SW480 (cell line): ENCODE results near the gene PCDH7.
A peak's percentile ranks its signal among the peaks of the same experiment; 100 is the strongest.

Experiments
- DNase-seq: peaks from one replicate; pipeline ENCODE4 v3.0.0-alpha.2; 2016; ENCODE audit warnings: low spot score

The PCDH7 gene

DNA sequence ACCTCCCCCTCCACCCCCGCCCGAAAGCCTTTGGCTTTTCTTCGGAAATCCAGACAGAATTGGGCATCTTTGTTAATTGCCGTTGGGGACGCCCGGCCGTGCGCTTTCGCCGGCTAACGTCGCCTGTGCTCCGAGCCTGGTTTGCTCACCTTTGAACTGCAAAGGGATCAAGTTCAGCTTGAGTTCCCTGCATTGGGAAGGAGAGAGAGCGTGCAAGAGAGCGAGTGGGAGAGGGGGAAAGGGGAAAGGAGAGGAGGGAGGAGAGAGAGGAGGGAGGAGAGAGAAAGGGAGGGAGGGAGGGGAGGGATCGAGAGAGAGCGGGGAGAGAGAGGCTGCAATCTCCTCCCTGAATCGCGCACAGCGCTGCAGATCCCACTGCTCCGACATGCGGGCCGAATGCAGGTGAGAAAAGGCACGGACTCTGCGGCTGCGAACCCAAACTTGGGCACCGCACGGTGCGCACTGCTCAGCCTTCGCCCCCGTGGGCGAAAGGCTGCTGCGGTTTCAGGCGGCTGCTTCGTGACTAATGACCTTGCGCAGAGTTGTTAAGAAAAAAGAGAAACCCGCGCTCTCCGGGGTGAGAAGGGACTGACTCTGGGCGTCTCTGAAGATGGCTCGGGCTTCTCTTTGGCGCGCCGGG, at the start of gene PCDH7:
PCDH7 (plus strand) TSS at position 349 of the 640 bp plus-strand sequence. CDS start 1,054 bp downstream, outside the sequence.
- no peak for DNase-seq

GRCh38 chr4:30671926-30672448, 48.2 kb upstream of the PCDH7 start:
- DNase-seq, result no peak

GRCh38 chr4:30696191-30696590, 24.0 kb upstream of the PCDH7 start:
- no peak for DNase-seq

DNA sequence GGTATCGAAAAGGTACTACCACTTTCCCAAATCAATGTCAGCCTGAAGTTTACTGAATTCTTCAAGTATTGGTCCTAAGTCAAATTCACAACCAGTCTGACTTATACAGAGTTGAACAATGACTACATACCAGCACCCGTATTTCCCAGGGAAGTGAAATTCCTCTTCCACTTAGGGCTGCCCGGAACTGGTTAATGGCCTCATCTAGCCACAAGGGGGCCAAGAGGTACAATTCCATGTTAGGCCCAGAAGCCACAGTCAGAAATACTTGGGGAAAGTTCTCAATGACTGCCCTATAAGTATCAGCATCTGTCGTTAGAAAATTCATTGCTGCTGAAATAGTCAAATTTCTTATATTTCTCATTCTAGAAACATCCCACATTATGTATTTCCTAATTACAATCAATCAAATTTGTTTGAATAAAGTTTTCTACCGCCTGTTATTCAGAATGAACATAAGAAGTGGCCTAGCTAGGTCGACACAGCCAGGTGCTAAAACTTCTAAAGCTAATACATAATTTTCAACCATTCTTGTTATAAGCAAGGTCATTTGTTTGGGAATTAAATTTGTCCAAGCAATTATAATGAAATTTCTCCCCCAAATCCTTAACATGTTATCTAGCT, 5.6 kb upstream of the PCDH7 start:
- DNase-seq, result peak; percentile 44

DNA sequence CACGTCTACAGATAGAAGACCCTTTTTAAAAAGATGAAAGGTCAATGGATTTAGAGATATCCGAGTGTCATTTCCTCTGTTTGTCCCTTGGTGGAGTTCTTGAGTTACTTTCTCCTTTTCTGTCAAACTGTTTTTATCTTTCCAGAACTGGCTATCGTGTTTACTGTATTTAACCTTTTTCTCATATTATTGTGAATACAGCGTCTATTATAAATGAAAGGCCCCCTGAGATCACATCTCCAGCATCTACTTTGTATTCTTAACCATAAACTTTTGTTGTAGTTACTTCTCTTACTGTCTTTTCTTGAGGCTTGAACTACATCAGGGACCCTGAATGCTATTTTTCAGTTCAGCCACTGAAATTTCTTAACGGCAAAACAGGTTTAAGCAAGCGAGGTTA, 4.0 kb upstream of the PCDH7 start:
- peak; percentile 35 for DNase-seq

DNA sequence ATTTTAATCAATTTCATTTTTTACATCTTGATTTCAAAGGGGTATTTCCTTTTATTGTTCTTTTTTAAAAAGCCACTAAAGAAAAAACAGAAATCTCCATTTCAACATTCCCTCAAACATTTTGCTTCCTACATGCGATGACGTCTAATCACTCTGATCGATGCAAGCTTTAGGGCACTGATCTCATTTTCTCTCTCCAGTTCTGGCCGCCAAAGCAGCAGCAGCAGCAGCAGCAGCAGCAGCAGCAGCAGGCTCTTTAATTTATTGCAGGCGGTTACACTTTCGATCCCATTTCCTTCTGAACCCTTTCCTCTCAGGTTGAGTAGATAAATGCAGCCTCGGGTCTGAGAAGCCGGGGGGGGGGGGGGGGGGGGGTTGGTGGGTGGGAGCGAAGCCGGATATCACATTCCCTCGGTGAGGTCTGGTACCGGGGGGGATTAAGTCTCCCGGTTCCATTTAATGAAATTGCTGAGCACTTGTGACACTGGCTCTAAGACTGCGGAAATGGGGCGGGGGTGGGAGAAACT, 3.4 kb upstream of the PCDH7 start:
- no peak for DNase-seq

GRCh38 chr4:30717208-30718020, 2.8 kb upstream of the PCDH7 start:
- no peak for DNase-seq

DNA sequence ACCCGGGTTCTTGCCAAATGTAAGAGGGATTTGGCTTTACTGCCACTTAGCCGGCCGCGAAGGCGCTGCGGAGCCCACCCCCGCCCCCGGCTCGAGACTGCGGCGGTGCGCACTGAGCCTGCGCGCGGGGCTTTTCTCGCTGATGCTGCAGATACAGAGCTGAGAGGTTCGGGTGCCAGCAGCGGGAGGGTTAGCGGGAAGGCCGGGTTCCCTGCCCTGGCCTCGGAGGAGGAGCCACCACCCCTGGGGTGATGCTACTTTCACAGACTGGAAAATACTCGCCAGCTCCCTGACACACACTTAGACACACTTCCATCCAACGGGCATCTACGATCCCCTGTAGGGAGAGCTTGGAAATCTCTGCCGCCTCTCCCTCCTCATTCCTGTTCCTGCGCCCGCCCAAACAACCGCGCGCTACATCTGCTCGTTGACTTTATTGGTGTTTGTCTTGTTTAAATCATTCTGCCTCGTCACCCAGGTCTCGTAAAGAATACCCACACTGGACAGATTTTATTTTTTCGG, 2.1 kb upstream of the PCDH7 start:
- DNase-seq, result no peak

GRCh38 chr4:30718641-30719453, 1.3 kb upstream of the PCDH7 start:
- DNase-seq, result no peak

GRCh38 chr4:30719454-30720020, 632 bp upstream of the PCDH7 start:
- DNase-seq, result peak; percentile 47

GRCh38 chr4:30720661-30721184, 554 bp downstream of the PCDH7 start:
- DNase-seq, result no peak

DNA sequence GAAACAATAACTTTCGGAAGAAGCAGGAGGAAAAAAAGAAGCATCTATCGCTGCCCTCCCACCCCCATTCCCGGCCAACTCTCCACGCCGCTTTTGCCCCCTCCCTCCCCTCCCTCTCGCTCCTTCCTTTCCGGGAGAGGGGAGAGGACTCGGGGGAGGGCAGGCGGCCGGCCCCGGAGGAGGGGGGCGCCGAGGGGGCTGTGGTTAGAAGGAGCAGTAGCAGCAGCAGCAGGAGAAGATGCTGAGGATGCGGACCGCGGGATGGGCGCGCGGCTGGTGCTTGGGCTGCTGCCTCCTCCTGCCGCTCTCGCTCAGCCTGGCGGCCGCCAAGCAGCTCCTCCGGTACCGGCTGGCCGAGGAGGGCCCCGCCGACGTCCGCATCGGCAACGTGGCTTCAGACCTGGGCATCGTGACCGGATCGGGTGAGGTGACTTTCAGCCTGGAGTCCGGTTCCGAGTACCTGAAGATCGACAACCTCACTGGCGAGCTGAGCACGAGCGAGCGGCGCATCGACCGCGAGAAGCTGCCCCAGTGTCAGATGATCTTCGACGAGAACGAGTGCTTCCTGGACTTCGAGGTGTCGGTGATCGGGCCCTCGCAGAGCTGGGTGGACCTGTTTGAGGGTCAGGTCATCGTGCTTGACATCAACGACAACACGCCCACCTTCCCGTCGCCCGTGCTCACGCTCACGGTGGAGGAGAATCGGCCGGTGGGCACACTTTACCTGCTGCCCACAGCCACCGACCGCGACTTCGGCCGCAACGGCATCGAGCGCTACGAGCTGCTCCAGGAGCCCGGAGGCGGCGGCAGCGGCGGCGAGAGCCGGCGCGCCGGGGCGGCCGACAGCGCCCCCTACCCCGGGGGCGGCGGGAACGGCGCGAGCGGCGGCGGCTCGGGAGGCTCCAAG, 1.3 kb downstream of the PCDH7 start:
- DNase-seq, result no peak

DNA sequence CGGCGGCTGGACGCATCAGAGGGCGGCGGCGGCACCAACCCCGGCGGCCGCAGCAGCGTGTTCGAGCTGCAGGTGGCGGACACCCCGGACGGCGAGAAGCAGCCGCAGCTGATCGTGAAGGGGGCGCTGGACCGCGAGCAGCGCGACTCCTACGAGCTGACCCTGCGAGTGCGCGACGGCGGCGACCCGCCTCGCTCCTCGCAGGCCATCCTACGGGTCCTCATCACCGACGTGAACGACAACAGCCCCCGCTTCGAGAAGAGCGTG, 1.9 kb downstream of the PCDH7 start:
- no peak for DNase-seq

DNA sequence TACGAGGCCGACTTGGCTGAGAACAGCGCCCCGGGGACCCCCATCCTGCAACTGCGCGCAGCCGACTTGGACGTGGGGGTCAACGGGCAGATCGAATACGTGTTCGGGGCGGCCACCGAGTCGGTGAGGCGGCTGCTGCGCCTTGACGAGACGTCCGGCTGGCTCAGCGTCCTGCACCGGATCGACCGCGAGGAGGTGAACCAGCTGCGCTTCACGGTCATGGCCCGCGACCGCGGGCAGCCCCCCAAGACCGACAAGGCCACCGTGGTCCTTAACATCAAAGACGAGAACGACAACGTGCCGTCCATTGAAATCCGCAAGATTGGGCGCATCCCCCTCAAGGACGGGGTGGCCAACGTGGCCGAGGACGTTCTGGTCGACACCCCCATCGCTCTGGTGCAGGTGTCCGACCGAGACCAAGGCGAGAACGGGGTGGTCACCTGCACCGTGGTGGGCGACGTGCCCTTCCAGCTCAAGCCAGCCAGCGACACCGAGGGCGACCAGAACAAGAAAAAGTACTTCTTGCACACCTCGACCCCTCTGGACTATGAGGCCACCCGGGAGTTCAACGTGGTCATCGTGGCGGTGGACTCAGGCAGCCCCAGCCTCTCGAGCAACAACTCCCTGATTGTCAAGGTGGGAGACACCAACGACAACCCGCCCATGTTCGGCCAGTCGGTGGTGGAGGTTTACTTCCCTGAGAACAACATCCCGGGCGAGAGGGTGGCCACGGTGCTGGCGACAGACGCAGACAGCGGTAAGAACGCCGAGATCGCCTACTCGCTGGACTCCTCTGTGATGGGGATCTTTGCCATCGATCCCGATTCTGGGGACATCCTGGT, 2.4 kb downstream of the PCDH7 start:
- DNase-seq, result no peak

GRCh38 chr4:30723201-30723955, 3.2 kb downstream of the PCDH7 start:
- DNase-seq, result no peak

DNA sequence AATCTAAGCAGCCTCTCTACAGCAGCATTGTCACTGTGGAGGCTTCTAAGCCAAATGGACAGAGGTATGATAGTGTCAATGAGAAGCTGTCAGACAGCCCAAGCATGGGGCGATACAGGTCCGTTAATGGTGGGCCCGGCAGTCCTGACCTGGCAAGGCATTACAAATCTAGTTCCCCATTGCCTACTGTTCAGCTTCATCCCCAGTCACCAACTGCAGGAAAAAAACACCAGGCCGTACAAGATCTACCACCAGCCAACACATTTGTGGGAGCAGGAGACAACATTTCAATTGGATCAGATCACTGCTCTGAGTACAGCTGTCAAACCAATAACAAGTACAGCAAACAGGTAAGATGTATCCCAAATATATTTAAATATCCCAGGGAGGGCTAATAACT, 4.1 kb downstream of the PCDH7 start:
- no peak for DNase-seq

DNA sequence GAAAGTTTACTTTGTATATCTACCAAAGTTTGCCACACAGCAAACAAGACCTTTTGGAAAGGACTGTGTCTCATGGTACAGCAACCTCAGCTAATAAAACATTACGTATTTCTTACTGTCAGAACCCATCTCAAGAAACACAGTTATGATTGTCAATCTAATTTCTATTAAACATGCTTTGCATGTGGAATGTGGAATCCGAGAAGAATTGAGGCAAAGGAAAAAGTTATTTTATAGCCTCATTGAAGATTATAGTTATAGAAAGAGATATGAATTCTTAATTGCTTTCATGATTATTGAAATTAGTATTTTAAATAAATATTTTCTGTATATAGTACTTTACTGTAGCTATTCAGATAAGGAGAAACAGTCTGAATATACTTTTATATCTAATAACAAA, 5.4 kb downstream of the PCDH7 start:
- no peak for DNase-seq

GRCh38 chr4:30726090-30726675, 6.0 kb downstream of the PCDH7 start:
- no peak for DNase-seq
